K562 (cell line): Measurements from ENCODE around the gene MEF2C. TPM values are rescaled to one million over a fixed set of nuclear protein-coding genes. Genes with fewer than 3 reads are reported as not detected.

Experiments used
- ATAC-seq: fragments of 200-7000 bp; cut with Tn5 transposase; 3 replicates; pipeline ENCODE4 v1.9.1; 2020; ENCODE audit warnings: moderate library complexity
- BruUV-seq: library from RNA; stranded (reverse); fragments of 400-500 nt; replicated peaks from 2 replicates; lab custom pipeline; 2021; lab: Mats Ljungman, UMichigan
- CTCF ChIA-PET: fragments of 300-600 bp; formaldehyde crosslinking; extraction: SDS; loops from one replicate; lab custom pipeline; 2021; ENCODE audit warnings: low intra/inter-chr PET ratio; lab: Yijun Ruan, JAX
- POLR2A ChIA-PET: fragments of 300-600, 350-650 bp; sonication (Branson Sonifier 250); formaldehyde crosslinking; extraction: SDS; loops from one replicate; lab custom pipeline; 2021; ENCODE audit warnings: antibody characterized with exemption, inconsistent platforms; lab: Yijun Ruan, JAX
- DNase-seq, 4 experiments: peaks; one replicate each; pipeline versions ENCODE4 v3.0.0 to v3.0.0-alpha.2; 2011 to 2018; ENCODE audit warnings: low spot score in 3 of 4, mixed read lengths in 3 of 4; ENCODE audit errors: extremely low read depth in 1 of 4
- FAIRE-seq: peaks from 2 replicates; lab custom pipeline; 2011; peaks lifted over from hg19 to GRCh38; lab: Jason Lieb, UNC
- H2AFZ ChIP-seq: 2 replicates; pipeline ENCODE4 v1.6.0; 2011; ENCODE audit warnings: low read depth, low read length, control low read depth, inconsistent platforms
- H3K27ac ChIP-seq: fragments of 200-600 bp; 3 replicates; pipeline ENCODE4 v1.8.0; 2011; ENCODE audit warnings: low read depth, mild to moderate bottlenecking, control low read depth, inconsistent platforms, low read length, moderate library complexity, mixed read lengths; ENCODE audit errors: extremely low read depth
- H3K27me3 ChIP-seq, 2 experiments: fragments of 300-600 bp in 1 of 2; 2 replicates in 1 of 2; 3 replicates in 1 of 2; pipeline versions ENCODE4 v1.6.0 to v1.8.0; 2011; ENCODE audit warnings: inconsistent platforms in 2 of 2, low read length in 2 of 2, mild to moderate bottlenecking in 1 of 2, mixed read lengths in 1 of 2, moderate library complexity in 1 of 2; ENCODE audit not compliant: control insufficient read depth in 2 of 2, insufficient read depth in 2 of 2
- H3K36me3 ChIP-seq: fragments of 300-600 bp; 3 replicates; pipeline ENCODE4 v1.8.0; 2011; ENCODE audit warnings: mild to moderate bottlenecking, low read length, inconsistent platforms; ENCODE audit not compliant: control insufficient read depth, insufficient read depth
- H3K4me1 ChIP-seq, 2 experiments: fragments of 200-600 bp in 1 of 2; replicated peaks in 1 of 2; 2 replicates in 1 of 2; 3 replicates in 1 of 2; pipeline versions ENCODE4 v1.5.1 to v1.8.0; 2011; ENCODE audit warnings: inconsistent platforms in 2 of 2, low read length in 2 of 2, mild to moderate bottlenecking in 1 of 2, mixed read lengths in 1 of 2, moderate library complexity in 1 of 2; ENCODE audit not compliant: control insufficient read depth in 2 of 2, insufficient read depth in 2 of 2
- H3K4me2 ChIP-seq: 2 replicates; pipeline ENCODE4 v1.6.1; 2011; ENCODE audit warnings: low read length, control low read depth, inconsistent platforms, mixed read lengths; ENCODE audit not compliant: insufficient read depth
- H3K4me3 ChIP-seq: fragments of 200-600 bp; sonication (generic), shearing (Covaris generic); 2 replicates; pipeline ENCODE4 v1.5.1; 2016; ENCODE audit warnings: control low read depth, inconsistent platforms
- H3K79me2 ChIP-seq: fragments of 200-600 bp; 3 replicates; pipeline ENCODE4 v1.8.0; 2011; ENCODE audit warnings: low read length, inconsistent platforms; ENCODE audit not compliant: control insufficient read depth, insufficient read depth
- H3K9ac ChIP-seq, 2 experiments: 2 replicates each; pipeline versions ENCODE4 v1.6.0 to v1.6.1; 2011; ENCODE audit warnings: low read depth in 2 of 2, low read length in 2 of 2, control low read depth in 1 of 2, inconsistent platforms in 1 of 2, mild to moderate bottlenecking in 1 of 2, mixed read lengths in 1 of 2; ENCODE audit not compliant: insufficient read depth in 1 of 2
- H3K9me1 ChIP-seq: one replicate; pipeline ENCODE4 v1.6.0; 2011; ENCODE audit warnings: inconsistent platforms, mild to moderate bottlenecking, low read length, moderate library complexity; ENCODE audit not compliant: control insufficient read depth, insufficient read depth
- H3K9me3 ChIP-seq: replicated peaks from 2 replicates; pipeline ENCODE4 v1.5.1; 2011; ENCODE audit warnings: low read depth, low read length, inconsistent platforms; ENCODE audit not compliant: control insufficient read depth, insufficient read depth
- H4K20me1 ChIP-seq: replicated peaks from 2 replicates; pipeline ENCODE4 v1.6.1; 2011; ENCODE audit warnings: low read length, inconsistent platforms, mixed read lengths; ENCODE audit not compliant: control insufficient read depth, insufficient read depth
- CEBPG ChIP-seq, 3 experiments: fragments of 200-800 bp in 1 of 3; sonication (Bioruptor generic) in 1 of 3; sonication (generic) in 1 of 3; formaldehyde crosslinking in 1 of 3; IDR thresholded peaks in 2 of 3; conservative IDR thresholded peaks in 1 of 3; 2 replicates each; pipeline versions ENCODE4 v1.6.1 to v1.8.0; 2016 to 2022; ENCODE audit warnings: missing compliant biosample characterization in 2 of 3, missing genetic modification characterization in 2 of 3, mild to moderate bottlenecking in 1 of 3, missing genetic modification reagents in 1 of 3
- KAT8 ChIP-seq: fragments of 450-650 bp; IDR thresholded peaks from 2 replicates; pipeline ENCODE4 v1.6.1; 2016; ENCODE audit warnings: low read depth, mild to moderate bottlenecking
- MTF1 ChIP-seq: fragments of 250-450 bp; sonication (Bioruptor Pico); IDR thresholded peaks from 2 replicates; pipeline ENCODE4 v1.9.0; 2021; ENCODE audit warnings: moderate library complexity, mild to moderate bottlenecking, inconsistent platforms, borderline replicate concordance
- POLR2H ChIP-seq: IDR thresholded peaks from 2 replicates; pipeline ENCODE4 v1.6.1; 2016; ENCODE audit warnings: missing genetic modification characterization, low read depth, mild to moderate bottlenecking, control low read depth, missing compliant biosample characterization, moderate library complexity
- RFX7 ChIP-seq: fragments of 250-450 bp; sonication (Bioruptor Pico); IDR thresholded peaks from 2 replicates; pipeline ENCODE4 v1.5.1; 2021; ENCODE audit warnings: mild to moderate bottlenecking
- SMARCA5 ChIP-seq: fragments of 450-650 bp; IDR thresholded peaks from 2 replicates; pipeline ENCODE4 v1.6.1; 2016
- SUPT5H ChIP-seq: fragments of 450-650 bp; IDR thresholded peaks from 2 replicates; pipeline ENCODE4 v1.6.1; 2016
- ZNF133 ChIP-seq: fragments of 250-450 bp; sonication (Bioruptor Pico); IDR thresholded peaks from 2 replicates; pipeline ENCODE4 v1.4.0; 2020; ENCODE audit warnings: mild to moderate bottlenecking
- ZNF197 ChIP-seq: fragments of 200-800 bp; sonication (Bioruptor generic); IDR thresholded peaks from 2 replicates; pipeline ENCODE4 v1.6.1; 2016; ENCODE audit warnings: low read depth, missing genetic modification characterization, missing compliant biosample characterization
- ZNF23 ChIP-seq: fragments of 250-450 bp; sonication (Bioruptor Pico); IDR thresholded peaks from 2 replicates; pipeline ENCODE4 v1.4.0; 2020; ENCODE audit warnings: mild to moderate bottlenecking
- ZNF347 ChIP-seq: fragments of 450-650 bp; formaldehyde crosslinking; IDR thresholded peaks from 2 replicates; pipeline ENCODE4 v1.4.0; 2020; ENCODE audit warnings: low read depth, mild to moderate bottlenecking, moderate library complexity
- ZZZ3 ChIP-seq: fragments of 450-650 bp; IDR thresholded peaks from 2 replicates; pipeline ENCODE4 v1.6.1; 2016; ENCODE audit warnings: antibody characterized with exemption, mild to moderate bottlenecking, moderate library complexity
- WGBS: fragments of 100-300 bp; shearing (Covaris generic); methylation state at CpG from one replicate; pipeline ENCODE4 v1.1.6; 2016; ENCODE audit warnings: low coverage, mixed read lengths; ENCODE audit not compliant: insufficient coverage; ENCODE audit errors: missing lambda C conversion rate; 5-methylcytosine and 5-hydroxymethylcytosine counted together
- in situ Hi-C: fragments of 300-500 bp; cut with MboI; formaldehyde crosslinking; loops from 4 replicates; pipeline ENCODE4 v1.15.0; 2018; ENCODE audit warnings: inconsistent platforms, mixed read lengths
- intact Hi-C: fragments of 100-400 bp; cut with micrococcal nuclease; formaldehyde crosslinking; loops from 2 replicates; pipeline ENCODE4 v1.14.2; 2022
- polyA plus RNA-seq, 8 experiments: library from polyadenylated mRNA; depleted of rRNA in 4 of 8; stranded (reverse) in 5 of 8; unstranded in 3 of 8; fragments of >200 nt; fragmentation: Nextera tagmentation in 2 of 8; fragmentation: Illumina TruSeq in 1 of 8; extraction: Ambion mirVana in 2 of 8; extraction: Trizol in 1 of 8; gene quantifications; 2 replicates each; pipeline versions ENCODE4 v1.2.1 to v1.2.3, GENCODE V29; 2011 to 2014; ENCODE audit warnings: inconsistent platforms in 1 of 8, missing spikeins in 1 of 8
- total RNA-seq, 7 experiments: library from RNA; depleted of rRNA in 6 of 7; stranded (reverse); fragments of >200 nt in 6 of 7; fragmentation: Illumina TruSeq in 2 of 7; extraction: Trizol in 2 of 7; gene quantifications; 2 replicates each; pipeline versions ENCODE4 v1.2.1 to v1.2.3, GENCODE V29; 2011 to 2021; ENCODE audit warnings: low replicate concordance in 1 of 7
- TF ChIP-seq, protein P1 (sequence below): sonication (generic); formaldehyde crosslinking; IDR thresholded peaks from 2 replicates; pipeline ENCODE4 v1.8.1; 2023; ENCODE audit warnings: missing genetic modification reagents, mild to moderate bottlenecking, borderline replicate concordance
- TF ChIP-seq, protein P2 (sequence below): sonication (generic); formaldehyde crosslinking; IDR thresholded peaks from 2 replicates; pipeline ENCODE4 v1.8.1; 2022; ENCODE audit warnings: missing genetic modification reagents
- TF ChIP-seq, protein P3 (sequence below): sonication (generic); formaldehyde crosslinking; IDR thresholded peaks from 2 replicates; pipeline ENCODE4 v1.8.1; 2023; ENCODE audit warnings: mild to moderate bottlenecking, missing genetic modification reagents

The MEF2C gene
- total and polyA plus RNA-seq, 9 of the 15 experiments (the other 6 are each of a cell fraction or from before 2014, with no cell fraction given) = 25.1 to 67.8 (median 58.3) TPM

DNA sequence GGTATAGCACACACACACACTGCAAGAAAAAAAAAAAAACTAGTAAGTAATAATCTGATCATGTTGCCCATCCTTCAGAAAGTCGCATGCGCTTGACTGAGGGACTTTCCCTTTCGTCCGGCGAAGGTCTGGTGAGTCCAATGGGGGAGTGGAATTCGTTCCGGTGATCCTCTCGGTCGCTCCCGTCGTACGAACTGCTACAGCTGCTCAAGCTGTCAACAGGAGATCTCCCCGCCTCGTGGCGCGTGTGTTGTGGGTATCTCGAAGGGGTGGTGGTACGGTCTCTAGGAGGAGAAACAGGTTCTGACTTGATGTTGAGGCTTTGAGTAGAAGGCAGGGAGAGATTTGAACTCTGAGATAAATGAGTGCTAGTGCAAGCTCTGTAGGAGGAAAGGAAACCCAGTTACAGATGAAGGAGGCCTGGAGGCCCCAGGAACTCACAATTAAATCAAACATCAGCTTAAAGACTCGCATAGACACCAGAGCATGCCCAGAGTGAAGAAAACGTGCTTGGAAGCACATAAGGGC is 160.4 kb downstream of the MEF2C start (continued):
- TF ChIP-seq, protein P1, sequence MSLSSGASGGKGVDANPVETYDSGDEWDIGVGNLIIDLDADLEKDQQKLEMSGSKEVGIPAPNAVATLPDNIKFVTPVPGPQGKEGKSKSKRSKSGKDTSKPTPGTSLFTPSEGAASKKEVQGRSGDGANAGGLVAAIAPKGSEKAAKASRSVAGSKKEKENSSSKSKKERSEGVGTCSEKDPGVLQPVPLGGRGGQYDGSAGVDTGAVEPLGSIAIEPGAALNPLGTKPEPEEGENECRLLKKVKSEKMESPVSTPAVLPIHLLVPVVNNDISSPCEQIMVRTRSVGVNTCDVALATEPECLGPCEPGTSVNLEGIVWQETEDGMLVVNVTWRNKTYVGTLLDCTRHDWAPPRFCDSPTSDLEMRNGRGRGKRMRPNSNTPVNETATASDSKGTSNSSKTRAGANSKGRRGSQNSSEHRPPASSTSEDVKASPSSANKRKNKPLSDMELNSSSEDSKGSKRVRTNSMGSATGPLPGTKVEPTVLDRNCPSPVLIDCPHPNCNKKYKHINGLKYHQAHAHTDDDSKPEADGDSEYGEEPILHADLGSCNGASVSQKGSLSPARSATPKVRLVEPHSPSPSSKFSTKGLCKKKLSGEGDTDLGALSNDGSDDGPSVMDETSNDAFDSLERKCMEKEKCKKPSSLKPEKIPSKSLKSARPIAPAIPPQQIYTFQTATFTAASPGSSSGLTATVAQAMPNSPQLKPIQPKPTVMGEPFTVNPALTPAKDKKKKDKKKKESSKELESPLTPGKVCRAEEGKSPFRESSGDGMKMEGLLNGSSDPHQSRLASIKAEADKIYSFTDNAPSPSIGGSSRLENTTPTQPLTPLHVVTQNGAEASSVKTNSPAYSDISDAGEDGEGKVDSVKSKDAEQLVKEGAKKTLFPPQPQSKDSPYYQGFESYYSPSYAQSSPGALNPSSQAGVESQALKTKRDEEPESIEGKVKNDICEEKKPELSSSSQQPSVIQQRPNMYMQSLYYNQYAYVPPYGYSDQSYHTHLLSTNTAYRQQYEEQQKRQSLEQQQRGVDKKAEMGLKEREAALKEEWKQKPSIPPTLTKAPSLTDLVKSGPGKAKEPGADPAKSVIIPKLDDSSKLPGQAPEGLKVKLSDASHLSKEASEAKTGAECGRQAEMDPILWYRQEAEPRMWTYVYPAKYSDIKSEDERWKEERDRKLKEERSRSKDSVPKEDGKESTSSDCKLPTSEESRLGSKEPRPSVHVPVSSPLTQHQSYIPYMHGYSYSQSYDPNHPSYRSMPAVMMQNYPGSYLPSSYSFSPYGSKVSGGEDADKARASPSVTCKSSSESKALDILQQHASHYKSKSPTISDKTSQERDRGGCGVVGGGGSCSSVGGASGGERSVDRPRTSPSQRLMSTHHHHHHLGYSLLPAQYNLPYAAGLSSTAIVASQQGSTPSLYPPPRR = no peak
- TF ChIP-seq ZNF197 (CRISPR knock-in tag) (no peak), RFX7 (CRISPR knock-in tag) (no peak)

DNA sequence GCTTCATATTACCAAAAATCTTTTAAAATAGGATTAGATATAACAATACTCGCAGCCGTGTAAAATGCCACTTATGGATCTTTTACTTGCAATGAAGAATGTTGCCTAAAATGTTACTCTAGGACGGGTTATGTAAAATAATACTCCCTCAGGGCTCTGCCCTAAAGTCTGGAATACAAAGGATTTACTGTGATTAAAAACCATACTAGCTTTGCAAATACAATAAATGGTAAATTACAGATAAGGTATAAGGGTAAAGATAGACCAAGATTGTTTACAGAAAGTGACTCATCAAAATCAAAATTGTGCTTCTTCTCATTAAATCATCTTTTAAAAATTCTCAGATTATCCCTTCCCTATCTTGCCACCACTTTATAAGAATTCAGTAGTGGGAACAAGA is 163.6 kb downstream of the MEF2C start:
- Histone ChIP-seq H3K9me3 (no peaks in the 10 kb centered on the region), H3K4me2 (no peak overlapping the region), H3K27ac (no peak overlapping the region), H3K9ac (no peak overlapping the region), H2AFZ (no peak overlapping the region), H3K36me3 (peaks cover 28% of the 10 kb centered on the region; the same call in 2 of the 3 replicates), H4K20me1 (no peaks in the 10 kb centered on the region), H3K79me2 (no peaks in the 10 kb centered on the region), H3K9me1 (no peaks in the 10 kb centered on the region), H3K4me1 (no peaks in the 10 kb centered on the region), H3K4me3 (no peak overlapping the region), H3K27me3 (no peaks in the 10 kb centered on the region)
- FAIRE-seq = no peak
- no peak for ATAC-seq
- in situ Hi-C loops (loop anchor here (25.0 kb wide), 1 partner anchor 1543 kb away; no protein-coding TSS in a partner anchor), intact Hi-C loops (no loop called here)
- BruUV-seq = no TSS peak
- no peak for DNase-seq
- CTCF ChIA-PET = no interaction called here
- POLR2A ChIA-PET = no interaction called here
- 58% methylated on average over 3 of the region's 3 CpGs for WGBS
- no peak for TF ChIP-seq SUPT5H
- no peak for TF ChIP-seq KAT8
- no peak for TF ChIP-seq ZNF23 (CRISPR knock-in tag)
- TF ChIP-seq CEBPG (CRISPR knock-in tag; IDR thresholded peaks at IDR 0.05) = no peak
- no peak for TF ChIP-seq CEBPG (tag; conservative IDR thresholded peaks at IDR 0.05 in 1 of 2, IDR thresholded peaks at IDR 0.05 in 1 of 2)
- no peak for TF ChIP-seq MTF1 (CRISPR knock-in tag)
- TF ChIP-seq, protein P2, sequence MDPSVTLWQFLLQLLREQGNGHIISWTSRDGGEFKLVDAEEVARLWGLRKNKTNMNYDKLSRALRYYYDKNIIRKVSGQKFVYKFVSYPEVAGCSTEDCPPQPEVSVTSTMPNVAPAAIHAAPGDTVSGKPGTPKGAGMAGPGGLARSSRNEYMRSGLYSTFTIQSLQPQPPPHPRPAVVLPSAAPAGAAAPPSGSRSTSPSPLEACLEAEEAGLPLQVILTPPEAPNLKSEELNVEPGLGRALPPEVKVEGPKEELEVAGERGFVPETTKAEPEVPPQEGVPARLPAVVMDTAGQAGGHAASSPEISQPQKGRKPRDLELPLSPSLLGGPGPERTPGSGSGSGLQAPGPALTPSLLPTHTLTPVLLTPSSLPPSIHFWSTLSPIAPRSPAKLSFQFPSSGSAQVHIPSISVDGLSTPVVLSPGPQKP (CRISPR knock-in tag) = no peak
- TF ChIP-seq ZZZ3 = no peak
- TF ChIP-seq ZNF133 = no peak
- TF ChIP-seq, protein P3, sequence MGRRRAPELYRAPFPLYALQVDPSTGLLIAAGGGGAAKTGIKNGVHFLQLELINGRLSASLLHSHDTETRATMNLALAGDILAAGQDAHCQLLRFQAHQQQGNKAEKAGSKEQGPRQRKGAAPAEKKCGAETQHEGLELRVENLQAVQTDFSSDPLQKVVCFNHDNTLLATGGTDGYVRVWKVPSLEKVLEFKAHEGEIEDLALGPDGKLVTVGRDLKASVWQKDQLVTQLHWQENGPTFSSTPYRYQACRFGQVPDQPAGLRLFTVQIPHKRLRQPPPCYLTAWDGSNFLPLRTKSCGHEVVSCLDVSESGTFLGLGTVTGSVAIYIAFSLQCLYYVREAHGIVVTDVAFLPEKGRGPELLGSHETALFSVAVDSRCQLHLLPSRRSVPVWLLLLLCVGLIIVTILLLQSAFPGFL (CRISPR knock-in tag) = no peak
- no peak for TF ChIP-seq ZNF347
- TF ChIP-seq SMARCA5 = no peak
- no peak for TF ChIP-seq POLR2H (tag)
